Pancreas (tissue), 10 donors: ENCODE results near the gene TRNAU1AP. TPM values are rescaled to one million over a fixed set of nuclear protein-coding genes. Genes with fewer than 3 reads are reported as not detected.

Experiments
- ATAC-seq, 4 donors: fragments of 200-7000 bp; cut with Tn5 transposase; one replicate each; pipeline versions ENCODE4 v1.8.0 to v1.9.1; 2020; ENCODE audit warnings: mild to moderate bottlenecking in 4 of 4, moderate library complexity in 4 of 4
- DNase-seq, 6 donors: peaks; one replicate each; pipeline ENCODE4 v3.0.0-alpha.2; 2020
- FAIRE-seq: peaks from 2 replicates; lab custom pipeline; 2012; peaks lifted over from hg19 to GRCh38; lab: Jason Lieb, UNC
- H3K27ac ChIP-seq, 4 donors: fragments of 200-600 bp; sonication (generic); 1 replicate in 3 of 4; 2 replicates in 1 of 4; pipeline versions ENCODE4 v1.5.0 to v1.8.0; 2020
- H3K27me3 ChIP-seq, 4 donors: fragments of 200-600 bp; one replicate each; pipeline ENCODE4 v1.8.0; 2021
- H3K36me3 ChIP-seq, 3 donors: fragments of 200-600 bp; sonication (generic) in 1 of 3; one replicate each; pipeline versions ENCODE4 v1.5.0 to v1.8.0; 2020 to 2021
- H3K4me1 ChIP-seq, 3 donors: fragments of 200-600 bp; one replicate each; pipeline ENCODE4 v1.8.0; 2021
- H3K4me3 ChIP-seq, 4 donors: fragments of 200-600 bp; sonication (generic) in 2 of 4; one replicate each; pipeline versions ENCODE4 v1.5.0 to v1.8.0; 2020 to 2021
- H3K9me3 ChIP-seq, 4 donors: fragments of 200-600 bp; one replicate each; pipeline ENCODE4 v1.8.0; 2021
- CTCF ChIP-seq, 4 donors: fragments of 200-600 bp; sonication (generic) in 3 of 4; IDR thresholded peaks; one replicate each; pipeline versions ENCODE4 v1.5.0 to v1.8.0; 2021; ENCODE audit warnings: antibody characterized with exemption in 4 of 4
- WGBS, 2 donors: extraction: QIAGEN DNeasy Blood & Tissue Kit; methylation state at CpG; one replicate each; pipeline ENCODE4 v1.1.7; 2013; 5-methylcytosine and 5-hydroxymethylcytosine counted together
- intact Hi-C, 3 donors: fragments of 100-400 bp; cut with DNase I; formaldehyde crosslinking; loops; one replicate each; pipeline versions ENCODE4 v1.11.1 to v1.14.2; 2022
- polyA plus RNA-seq, 2 donors: library from polyadenylated mRNA; stranded (reverse); fragments of 200-250 nt; gene quantifications; one replicate each; pipeline ENCODE4 v1.2.3, GENCODE V29; 2013
- total RNA-seq, 6 donors: library from RNA; stranded (reverse); fragmentation: NEBNext Ultra II Directional in 4 of 6; extraction: Animal tissue kit (Norgen Biotek cat#: 25700) in 4 of 6; gene quantifications; one replicate each; pipeline versions ENCODE4 v1.2.1 to v1.2.4, GENCODE V29; 2021 to 2023
- donor health status: healthy with polysubstance abuse.
- donor health status: DM: no; HTN: no; CAD: no; lungs with moderate emphysema.
- donor health status: DM: no; HTN: no; CAD: no.
- donor health status: control.
- donor health status: control.
- donor health status: Bipolar disorder and iron deficiency.
- donor health status: DM: yes; HTN: yes; CAD: no.
- donor health status: DM: no; HTN: no; CAD: no.
- donor health status: DM: no; HTN: no; CAD: no.
- donor health status: DM: yes; HTN: yes; CAD: no.

The TRNAU1AP gene
- total RNA-seq (10 to 100 TPM in 3 of 6 donors, 1 to 10 TPM in 3; 5.5 to 12.2 (median 9.6) TPM), polyA plus RNA-seq (10 to 100 TPM; 16.9 to 17.8 TPM)

- TF ChIP-seq CTCF (IDR thresholded peaks at IDR 0.05): no peak
- no peak for FAIRE-seq
Observed at GRCh38 chr1:28552758-28553663, at the start of gene TRNAU1AP. TRNAU1AP (plus strand) TSS chr1:28553085; CDS start chr1:28553111, 26 bp downstream.

GRCh38 chr1:28503117-28503516 is 49.8 kb upstream of the TRNAU1AP start:
- no peaks in the 10 kb centered on the region for H3K9me3 ChIP-seq
- H3K36me3 ChIP-seq: no peaks in the 10 kb centered on the region
- no peak for FAIRE-seq
- intact Hi-C loops: no loop called here
- 59 to 61% methylated on average over 3 of the region's 3 CpGs for WGBS, 2 donors
- no peak for ATAC-seq
- H3K4me3 ChIP-seq: no peak overlapping the region
- no peak for DNase-seq
- no peaks in the 10 kb centered on the region for H3K27me3 ChIP-seq
- no peak overlapping the region for H3K27ac ChIP-seq
- peaks cover 5 to 16% (median 8%) of the 10 kb centered on the region in 3 donors for H3K4me1 ChIP-seq
- TF ChIP-seq CTCF (IDR thresholded peaks at IDR 0.05): no peak

More at GRCh38 chr1:28552758-28553663, at the start of gene TRNAU1AP:
- WGBS, 2 donors: 0% methylated on average over 62 to 63 of the region's 63 CpGs
- Histone ChIP-seq H3K4me3 (peak within 1 kb of the TSS; percentile 63 to 89 (median 79)), H3K27me3 (no peaks in the 10 kb centered on the region), H3K36me3 (no peaks in the 10 kb centered on the region), H3K27ac (peak within 1 kb of the TSS; percentile 33 to 75 (median 56)), H3K4me1 (peaks cover 0 to 3% (median 0%) of the 10 kb centered on the region in 3 donors), H3K9me3 (no peaks in the 10 kb centered on the region)
- ATAC-seq: peak; percentile 96 to 99 (median 98)
- DNase-seq: peak; percentile 95 to 99 (median 97)
- intact Hi-C loops: no loop called here

GRCh38 chr1:28505406-28506187 is 47.3 kb upstream of the TRNAU1AP start, which contains the start of gene RCC1:
RCC1 (plus strand) TSS chr1:28506043; CDS start chr1:28529867, 23,824 bp downstream.
- ATAC-seq (peak; percentile 92 to 95 (median 94)), FAIRE-seq (peak; percentile 67), DNase-seq (peak; percentile 92 to 99 (median 96))
- Histone ChIP-seq H3K4me1 (peaks cover 10 to 35% (median 20%) of the 10 kb centered on the region in 3 donors), H3K27ac (peak within 1 kb of the TSS; percentile 58 to 87 (median 72)), H3K4me3 (peak within 1 kb of the TSS; percentile 50 to 89 (median 72)), H3K36me3 (peaks cover 0 to 18% (median 12%) of the 10 kb centered on the region in 3 donors), H3K27me3 (no peaks in the 10 kb centered on the region), H3K9me3 (no peaks in the 10 kb centered on the region)
- intact Hi-C loops: no loop called here
- no peak for TF ChIP-seq CTCF (IDR thresholded peaks at IDR 0.05)
- WGBS, 2 donors: 1% methylated on average over 41 of the region's 41 CpGs

- Histone ChIP-seq H3K27me3 (no peaks in the 10 kb centered on the region), H3K36me3 (peaks cover 0 to 30% (median 16%) of the 10 kb centered on the region in 3 donors), H3K9me3 (no peaks in the 10 kb centered on the region), H3K4me3 (peak overlapping the region; percentile 50 to 89 (median 72)), H3K27ac (peak overlapping the region in 3 of 4 donors; percentile 58 to 87 (median 80)), H3K4me1 (peaks cover 10 to 28% (median 20%) of the 10 kb centered on the region in 3 donors)
- 1 to 4% methylated on average over 14 of the region's 14 CpGs for WGBS, 2 donors
- no peak for TF ChIP-seq CTCF (IDR thresholded peaks at IDR 0.05)
- ATAC-seq (no peak), DNase-seq (no peak), FAIRE-seq (no peak)
- intact Hi-C loops: no loop called here
Observed at GRCh38 chr1:28506907-28507246, 46.0 kb upstream of the TRNAU1AP start.
